H1 (cell line): ENCODE results near the gene NPR1. TPM values are rescaled to one million over a fixed set of nuclear protein-coding genes. Genes with fewer than 3 reads are reported as not detected.
A peak's percentile ranks its signal among the peaks of the same experiment; 100 is the strongest.

Experiments
- CTCF ChIA-PET: fragments of 300-600 bp; sonication (Branson Sonifier 250); formaldehyde crosslinking; loops from one replicate; lab custom pipeline; 2021; ENCODE audit not compliant: partially characterized antibody; lab: Charles Lee
- POLR2A ChIA-PET: fragments of 300-600 bp; sonication (Branson Sonifier 250); formaldehyde crosslinking; loops from one replicate; lab custom pipeline; 2021; ENCODE audit warnings: inconsistent platforms; ENCODE audit not compliant: partially characterized antibody; lab: Charles Lee
- DNase-seq, 2 experiments: peaks; one replicate each; pipeline versions ENCODE4 v3.0.0 to v3.0.0-alpha.2; 2010 to 2022; ENCODE audit warnings: low spot score in 2 of 2, low read depth in 1 of 2, mixed read lengths in 1 of 2
- FAIRE-seq: peaks from 2 replicates; lab custom pipeline; 2011; peaks lifted over from hg19 to GRCh38; lab: Jason Lieb, UNC
- H2AFZ ChIP-seq: 2 replicates; pipeline ENCODE4 v1.8.1; 2012; ENCODE audit warnings: low read length, inconsistent platforms
- H2AK5ac ChIP-seq: 2 replicates; pipeline ENCODE4 v1.6.1; 2013; ENCODE audit warnings: low read depth, low read length
- H2BK120ac ChIP-seq: replicated peaks from 2 replicates; pipeline ENCODE3; 2013; ENCODE audit warnings: low read depth, low read length, inconsistent platforms
- H2BK12ac ChIP-seq: 2 replicates; pipeline ENCODE4 v1.6.1; 2013; ENCODE audit warnings: low read depth, low read length
- H2BK15ac ChIP-seq: 2 replicates; pipeline ENCODE4 v1.6.1; 2013; ENCODE audit warnings: low read length
- H2BK20ac ChIP-seq: 2 replicates; pipeline ENCODE4 v1.6.1; 2013; ENCODE audit warnings: low read length
- H2BK5ac ChIP-seq: 2 replicates; pipeline ENCODE4 v1.6.1; 2013; ENCODE audit warnings: low read depth, low read length
- H3K14ac ChIP-seq: 2 replicates; pipeline ENCODE4 v1.6.1; 2013; ENCODE audit warnings: inconsistent platforms; ENCODE audit not compliant: insufficient read length
- H3K18ac ChIP-seq: 2 replicates; pipeline ENCODE4 v1.6.1; 2013; ENCODE audit warnings: low read length; ENCODE audit errors: extremely low read depth
- H3K23ac ChIP-seq: 2 replicates; pipeline ENCODE4 v1.6.1; 2013; ENCODE audit warnings: inconsistent platforms; ENCODE audit not compliant: insufficient read length
- H3K23me2 ChIP-seq: 2 replicates; pipeline ENCODE4 v1.6.1; 2013; ENCODE audit warnings: low read depth, low read length
- H3K27ac ChIP-seq: 2 replicates; pipeline ENCODE4 v1.6.1; 2011; ENCODE audit warnings: low read depth, low read length, inconsistent platforms
- H3K27me3 ChIP-seq, 4 experiments: replicated peaks in 1 of 4; 1 replicate in 1 of 4; 2 replicates in 3 of 4; pipeline versions ENCODE4 v1.6.1 to v1.8.1; 2011 to 2013; ENCODE audit warnings: low read length in 3 of 4, mild to moderate bottlenecking in 3 of 4, inconsistent platforms in 2 of 4, mixed read lengths in 2 of 4, moderate library complexity in 1 of 4; ENCODE audit not compliant: control insufficient read depth in 3 of 4, insufficient read depth in 3 of 4; ENCODE audit errors: extremely low read depth in 1 of 4
- H3K36me3 ChIP-seq, 4 experiments: 2 replicates each; pipeline versions ENCODE4 v1.6.1 to v1.8.1; 2011 to 2013; ENCODE audit warnings: mild to moderate bottlenecking in 4 of 4, low read length in 3 of 4, moderate library complexity in 2 of 4, control low read depth in 1 of 4, inconsistent platforms in 1 of 4; ENCODE audit not compliant: insufficient read depth in 4 of 4, control insufficient read depth in 2 of 4
- H3K4ac ChIP-seq: replicated peaks from 2 replicates; pipeline ENCODE3; 2013; ENCODE audit warnings: low read length, low read depth, mixed read lengths, inconsistent platforms; ENCODE audit not compliant: insufficient read length
- H3K4me1 ChIP-seq, 4 experiments: replicated peaks in 1 of 4; 1 replicate in 1 of 4; 2 replicates in 3 of 4; pipeline versions ENCODE4 v1.6.1 to v1.8.1; 2011 to 2013; ENCODE audit warnings: low read length in 3 of 4, inconsistent platforms in 2 of 4, mixed read lengths in 1 of 4; ENCODE audit not compliant: insufficient read depth in 4 of 4, control insufficient read depth in 3 of 4
- H3K4me2 ChIP-seq, 2 experiments: 2 replicates each; pipeline versions ENCODE4 v1.6.1 to v1.8.1; 2011 to 2013; ENCODE audit warnings: low read depth in 2 of 2, low read length in 2 of 2, control low read depth in 1 of 2, inconsistent platforms in 1 of 2, mild to moderate bottlenecking in 1 of 2; ENCODE audit not compliant: insufficient read depth in 1 of 2
- H3K4me3 ChIP-seq, 4 experiments: fragments of 200-600, 300-600 bp in 1 of 4; sonication (generic), shearing (Covaris generic), sonication (Bioruptor Twin) in 1 of 4; 2 replicates each; pipeline versions ENCODE4 v1.5.1 to v1.8.1; 2011 to 2016; ENCODE audit warnings: low read length in 4 of 4, low read depth in 3 of 4, control low read depth in 2 of 4, inconsistent platforms in 2 of 4, mild to moderate bottlenecking in 2 of 4, mixed read lengths in 1 of 4, moderate library complexity in 1 of 4; ENCODE audit not compliant: insufficient read depth in 2 of 4; ENCODE audit errors: extremely low read depth in 1 of 4
- H3K56ac ChIP-seq: replicated peaks from 2 replicates; pipeline ENCODE3; 2013; ENCODE audit warnings: low read depth, mild to moderate bottlenecking, mixed read lengths, low read length, inconsistent platforms; ENCODE audit not compliant: insufficient read length
- H3K79me1 ChIP-seq: 2 replicates; pipeline ENCODE4 v1.6.1; 2013; ENCODE audit warnings: low read depth, low read length, control low read depth
- H3K79me2 ChIP-seq, 2 experiments: 2 replicates each; pipeline versions ENCODE4 v1.6.1 to v1.8.1; 2012 to 2013; ENCODE audit warnings: low read length in 2 of 2, mild to moderate bottlenecking in 2 of 2, inconsistent platforms in 1 of 2; ENCODE audit not compliant: insufficient read depth in 2 of 2, control insufficient read depth in 1 of 2
- H3K9ac ChIP-seq, 4 experiments: replicated peaks in 1 of 4; 1 replicate in 1 of 4; 2 replicates in 3 of 4; pipeline versions ENCODE4 v1.6.1 to v1.8.1; 2011 to 2013; ENCODE audit warnings: low read depth in 3 of 4, low read length in 3 of 4, control low read depth in 2 of 4, mild to moderate bottlenecking in 2 of 4, moderate library complexity in 2 of 4, inconsistent platforms in 1 of 4; ENCODE audit errors: extremely low read depth in 1 of 4
- H3K9me3 ChIP-seq, 2 experiments: 2 replicates each; pipeline versions ENCODE4 v1.6.1 to v1.8.1; 2012 to 2013; ENCODE audit warnings: mild to moderate bottlenecking in 2 of 2, moderate library complexity in 2 of 2, control low read depth in 1 of 2, inconsistent platforms in 1 of 2, low read depth in 1 of 2, low read length in 1 of 2, mixed read lengths in 1 of 2; ENCODE audit not compliant: insufficient read depth in 2 of 2
- H4K20me1 ChIP-seq, 2 experiments: replicated peaks in 1 of 2; 2 replicates each; pipeline versions ENCODE3 to v1.8.1; 2011 to 2013; ENCODE audit warnings: inconsistent platforms in 2 of 2, low read length in 2 of 2, mild to moderate bottlenecking in 1 of 2; ENCODE audit not compliant: insufficient read depth in 2 of 2, control insufficient read depth in 1 of 2
- H4K5ac ChIP-seq: 2 replicates; pipeline ENCODE4 v1.6.1; 2013; ENCODE audit warnings: low read length, low read depth, mixed read lengths, inconsistent platforms; ENCODE audit not compliant: insufficient read length
- H4K8ac ChIP-seq: 2 replicates; pipeline ENCODE4 v1.8.0; 2013; ENCODE audit warnings: mild to moderate bottlenecking, moderate library complexity, low read length, inconsistent platforms; ENCODE audit not compliant: insufficient read depth; ENCODE audit errors: extremely low read depth
- H4K91ac ChIP-seq: replicated peaks from 2 replicates; pipeline ENCODE3; 2013; ENCODE audit warnings: low read length, mixed read lengths, inconsistent platforms; ENCODE audit not compliant: insufficient read length
- BCL11A ChIP-seq, 2 experiments: IDR thresholded peaks; one replicate each; pipeline ENCODE4 v1.6.1; 2011; ENCODE audit warnings: low read depth in 2 of 2, low read length in 2 of 2, mild to moderate bottlenecking in 2 of 2
- JUND ChIP-seq: IDR thresholded peaks from 2 replicates; pipeline ENCODE4 v1.6.1; 2011; ENCODE audit warnings: mild to moderate bottlenecking, improper control_type of control experiment, low read length
- KDM5A ChIP-seq: fragments of 200-600 bp; IDR thresholded peaks from 2 replicates; pipeline ENCODE4 v1.7.1; 2012; ENCODE audit warnings: mild to moderate bottlenecking, low read length, inconsistent platforms, mixed read lengths
- MAFK ChIP-seq: IDR thresholded peaks from 2 replicates; pipeline ENCODE4 v1.6.1; 2012; ENCODE audit warnings: low read depth, mild to moderate bottlenecking, improper control_type of control experiment, low read length
- RBBP5 ChIP-seq: IDR thresholded peaks from 2 replicates; pipeline ENCODE4 v1.7.1; 2012; ENCODE audit warnings: low read depth, mild to moderate bottlenecking, inconsistent platforms, low read length, moderate library complexity, borderline replicate concordance
- TAF7 ChIP-seq: optimal IDR thresholded peaks from 2 replicates; pipeline ENCODE3; 2011; ENCODE audit warnings: low read depth, mild to moderate bottlenecking, inconsistent platforms, low read length, moderate library complexity, borderline replicate concordance
- WGBS, 2 experiments: shearing (Covaris generic) in 1 of 2; methylation state at CpG; one replicate each; pipeline versions ENCODE4 v1.1.6 to v1.1.7; 2013 to 2015; ENCODE audit warnings: low lambda C conversion rate in 2 of 2, mixed read lengths in 2 of 2, inconsistent platforms in 1 of 2, low coverage in 1 of 2, missing lambda C conversion rate in 1 of 2; ENCODE audit not compliant: insufficient replicate concordance in 2 of 2, insufficient coverage in 1 of 2, insufficient read length in 1 of 2; ENCODE audit errors: extremely low coverage in 1 of 2, missing lambda C conversion rate in 1 of 2; 5-methylcytosine and 5-hydroxymethylcytosine counted together
- polyA plus RNA-seq, 7 experiments: library from polyadenylated mRNA; depleted of rRNA in 3 of 7; stranded (reverse) in 5 of 7; unstranded in 2 of 7; fragments of >200 nt in 5 of 7; fragments of 200-250 nt in 2 of 7; gene quantifications; 1 replicate in 5 of 7; 2 replicates in 1 of 7; 4 replicates in 1 of 7; pipeline versions ENCODE4 v1.2.1 to v1.2.3, GENCODE V29; 2011 to 2013; ENCODE audit warnings: missing spikeins in 2 of 7, mixed read lengths in 2 of 7
- total RNA-seq: library from RNA; stranded (reverse); fragmentation: NEBNext Ultra II Directional; extraction: Animal tissue kit (Norgen Biotek cat#: 25700); gene quantifications from 2 replicates; pipeline ENCODE4 v1.2.1, GENCODE V29; 2021
- TF ChIP-seq, protein P1 (sequence below): IDR thresholded peaks from 2 replicates; pipeline ENCODE4 v1.6.1; 2012; ENCODE audit warnings: low read length, inconsistent platforms

NPR1 gene
- total and polyA plus RNA-seq, 2 of the 8 experiments (the other 6 are each of a cell fraction or from before 2014, with no cell fraction given): 11.7 to 13.2 TPM

DNA sequence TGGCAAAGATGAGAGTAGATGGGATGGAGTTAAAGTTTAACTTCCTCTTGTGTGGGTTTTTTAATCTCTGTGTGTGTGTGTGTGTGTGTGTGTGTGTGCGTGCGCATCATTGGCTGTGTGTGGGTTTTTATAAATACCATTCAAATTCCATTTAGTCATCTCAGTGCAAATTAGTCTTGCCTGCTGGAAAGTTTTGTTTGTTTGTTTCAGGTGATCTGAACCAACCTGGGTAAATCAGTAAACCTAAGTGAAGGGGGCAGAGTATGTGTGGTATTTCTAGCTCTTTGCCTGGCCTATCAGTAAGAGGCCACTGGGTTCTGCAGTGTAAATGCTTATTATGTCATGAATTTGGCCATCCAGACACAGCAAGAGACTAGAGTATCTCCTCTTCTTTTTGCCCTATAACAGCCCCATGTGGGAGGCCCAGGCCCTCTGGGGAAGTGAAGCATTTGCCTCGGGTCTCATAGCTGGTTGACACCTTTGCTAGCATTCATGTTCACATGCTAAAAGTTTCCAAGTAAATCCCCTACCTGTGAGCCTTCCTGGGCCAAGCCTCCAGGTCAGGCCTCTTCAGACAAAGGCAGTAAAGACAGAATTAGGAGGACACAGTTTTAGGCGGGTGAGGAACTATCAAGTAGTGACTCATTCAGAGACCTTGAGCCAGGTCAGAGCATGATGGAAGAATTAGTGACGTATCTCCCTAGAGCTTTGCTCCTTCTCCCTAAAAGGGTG lies 64.1 kb downstream of the NPR1 start:
- H3K27me3 ChIP-seq: peaks cover 0 to 2% (median 0%) of the 10 kb centered on the region in 4 experiments; a peak in 1 of 7 replicates
- H2BK5ac ChIP-seq: no peak overlapping the region
- H2BK20ac ChIP-seq: no peak overlapping the region
- POLR2A ChIA-PET: interaction anchor here (1.0 to 5.2 kb wide), 9 partner anchors 11 to 248 kb away, joined by 3 to 60 read pairs (median 4); partner anchors contain the start of genes INTS3 and RPS27
- H3K23ac ChIP-seq: no peak overlapping the region
- H3K9me3 ChIP-seq: no peaks in the 10 kb centered on the region
- H3K14ac ChIP-seq: no peak overlapping the region
- no peak overlapping the region for H3K18ac ChIP-seq
- no peak overlapping the region for H4K91ac ChIP-seq
- DNase-seq (no peak), FAIRE-seq (no peak)
- peaks cover 6 to 46% (median 17%) of the 10 kb centered on the region in 4 experiments; a peak in 6 of 7 replicates for H3K4me1 ChIP-seq
- peaks cover 9 to 44% (median 29%) of the 10 kb centered on the region in 4 experiments for H3K36me3 ChIP-seq
- 85% methylated on average over 5 of the region's 5 CpGs; no CpG with 5 or more reads in 1 of the 2 experiments for WGBS, 2 experiments
- no peak overlapping the region for H3K4me3 ChIP-seq
- H3K56ac ChIP-seq: no peak overlapping the region
- H2AK5ac ChIP-seq: no peak overlapping the region
- H3K9ac ChIP-seq: no peak overlapping the region
- CTCF ChIA-PET: interaction anchor here (0.6 to 2.8 kb wide), 4 partner anchors 11 to 923 kb away, joined by 3 to 9 read pairs (median 4); no protein-coding TSS in a partner anchor
- no peaks in the 10 kb centered on the region; the same call in 1 of the 2 replicates for H3K23me2 ChIP-seq
- H2BK15ac ChIP-seq: no peak overlapping the region
- H3K4me2 ChIP-seq: no peak overlapping the region
- no peak overlapping the region for H3K27ac ChIP-seq
- peaks cover 0 to 15% of the 10 kb centered on the region in 2 experiments; a peak in 2 of 4 replicates for H3K79me2 ChIP-seq
- no peaks in the 10 kb centered on the region for H3K79me1 ChIP-seq
- H4K8ac ChIP-seq: no peak overlapping the region
- no peak overlapping the region for H3K4ac ChIP-seq
- H2AFZ ChIP-seq: no peak overlapping the region
- H2BK12ac ChIP-seq: 0 out of 2 replicates have a peak overlapping the region, but pooled peaks have one; percentile 0
- H2BK120ac ChIP-seq: no peak overlapping the region
- TF ChIP-seq BCL11A (IDR thresholded peaks at IDR 0.05; ENCODE audit: low read depth in 2 of 2, low read length in 2 of 2) (no peak), JUND (no peak), RBBP5 (no peak), TAF7 (no peak), KDM5A (no peak), MAFK (no peak)
- TF ChIP-seq, protein P1, sequence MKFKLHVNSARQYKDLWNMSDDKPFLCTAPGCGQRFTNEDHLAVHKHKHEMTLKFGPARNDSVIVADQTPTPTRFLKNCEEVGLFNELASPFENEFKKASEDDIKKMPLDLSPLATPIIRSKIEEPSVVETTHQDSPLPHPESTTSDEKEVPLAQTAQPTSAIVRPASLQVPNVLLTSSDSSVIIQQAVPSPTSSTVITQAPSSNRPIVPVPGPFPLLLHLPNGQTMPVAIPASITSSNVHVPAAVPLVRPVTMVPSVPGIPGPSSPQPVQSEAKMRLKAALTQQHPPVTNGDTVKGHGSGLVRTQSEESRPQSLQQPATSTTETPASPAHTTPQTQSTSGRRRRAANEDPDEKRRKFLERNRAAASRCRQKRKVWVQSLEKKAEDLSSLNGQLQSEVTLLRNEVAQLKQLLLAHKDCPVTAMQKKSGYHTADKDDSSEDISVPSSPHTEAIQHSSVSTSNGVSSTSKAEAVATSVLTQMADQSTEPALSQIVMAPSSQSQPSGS: no peak
- H4K5ac ChIP-seq: no peak overlapping the region
- H4K20me1 ChIP-seq: no peaks in the 10 kb centered on the region
